ENCODE results near the gene TP63. TPM values are rescaled to one million over a fixed set of nuclear protein-coding genes. Genes with fewer than 3 reads are reported as not detected.

The TP63 gene
- total and polyA plus RNA-seq, 2 donors (not counting 3 experiments of a cell fraction or from before 2014, with no cell fraction given): not detected

- H3K79me2 ChIP-seq (ENCODE audit: control insufficient read depth, insufficient read depth, low read length): no peaks in the 10 kb centered on the region
- no peaks in the 10 kb centered on the region for H3K36me3 ChIP-seq (ENCODE audit: control insufficient read depth in 2 of 2, extremely low read depth in 1 of 2, insufficient read depth in 2 of 2, low read length in 2 of 2)
- H3K27me3 ChIP-seq (ENCODE audit: control insufficient read depth in 2 of 2, insufficient read depth in 2 of 2, low read length in 2 of 2): no peaks in the 10 kb centered on the region
- H3K4me1 ChIP-seq (ENCODE audit: control insufficient read depth, extremely low read depth, insufficient read depth, low read length): no peaks in the 10 kb centered on the region
- H3K4me3 ChIP-seq (replicated peaks in 1 of 3; ENCODE audit: insufficient read depth in 1 of 3, low read depth in 1 of 3, low read length in 3 of 3): no peak overlapping the region
- no peak overlapping the region for H3K4me2 ChIP-seq (ENCODE audit: insufficient read depth, low read length)
- dilution Hi-C loops (cut with MboI; ENCODE audit: extremely low pct_ligation_motif_present, low sequenced_read_pairs): no loop called here
- no peak overlapping the region for H2AFZ ChIP-seq (ENCODE audit: low read depth, low read length)
- no peak for TF ChIP-seq GATA2 (IDR thresholded peaks at IDR 0.05; ENCODE audit: insufficient read depth, insufficient read length, low read depth, low read length)
- TF ChIP-seq POLR2A (IDR thresholded peaks at IDR 0.05; ENCODE audit: low read depth, low read length): no peak
- TF ChIP-seq FOS (IDR thresholded peaks at IDR 0.05; ENCODE audit: borderline replicate concordance, insufficient read depth, low read length): no peak
- no peak for TF ChIP-seq JUN (IDR thresholded peaks at IDR 0.05; ENCODE audit: borderline replicate concordance, insufficient read depth, insufficient read length, low read depth)
- TF ChIP-seq, protein P1, sequence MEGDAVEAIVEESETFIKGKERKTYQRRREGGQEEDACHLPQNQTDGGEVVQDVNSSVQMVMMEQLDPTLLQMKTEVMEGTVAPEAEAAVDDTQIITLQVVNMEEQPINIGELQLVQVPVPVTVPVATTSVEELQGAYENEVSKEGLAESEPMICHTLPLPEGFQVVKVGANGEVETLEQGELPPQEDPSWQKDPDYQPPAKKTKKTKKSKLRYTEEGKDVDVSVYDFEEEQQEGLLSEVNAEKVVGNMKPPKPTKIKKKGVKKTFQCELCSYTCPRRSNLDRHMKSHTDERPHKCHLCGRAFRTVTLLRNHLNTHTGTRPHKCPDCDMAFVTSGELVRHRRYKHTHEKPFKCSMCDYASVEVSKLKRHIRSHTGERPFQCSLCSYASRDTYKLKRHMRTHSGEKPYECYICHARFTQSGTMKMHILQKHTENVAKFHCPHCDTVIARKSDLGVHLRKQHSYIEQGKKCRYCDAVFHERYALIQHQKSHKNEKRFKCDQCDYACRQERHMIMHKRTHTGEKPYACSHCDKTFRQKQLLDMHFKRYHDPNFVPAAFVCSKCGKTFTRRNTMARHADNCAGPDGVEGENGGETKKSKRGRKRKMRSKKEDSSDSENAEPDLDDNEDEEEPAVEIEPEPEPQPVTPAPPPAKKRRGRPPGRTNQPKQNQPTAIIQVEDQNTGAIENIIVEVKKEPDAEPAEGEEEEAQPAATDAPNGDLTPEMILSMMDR (IDR thresholded peaks at IDR 0.05; ENCODE audit: extremely low read depth in 1 of 2, insufficient read depth in 1 of 2, low read depth in 1 of 2, low read length in 2 of 2): no peak
- no peak for TF ChIP-seq MAX (IDR thresholded peaks at IDR 0.05; ENCODE audit: insufficient read depth, insufficient read length)
- TF ChIP-seq POLR2AphosphoS5 (IDR thresholded peaks at IDR 0.05; ENCODE audit: insufficient read depth, low read depth, low read length): no peak
- TF ChIP-seq MYC (IDR thresholded peaks at IDR 0.05; ENCODE audit: low read depth, low read length): no peak
- no peak for TF ChIP-seq EZH2 (IDR thresholded peaks at IDR 0.05; ENCODE audit: borderline replicate concordance, low read depth, low read length, severe bottlenecking)
- no TSS peak for BruUV-seq (replicated peaks)
- ChIA-PET POLR2A (no interaction called here), CTCF (no interaction called here)
- FAIRE-seq: no peak
- H4K20me1 ChIP-seq (replicated peaks; ENCODE audit: control insufficient read depth, extremely low read depth, insufficient read depth, low read length): no peaks in the 10 kb centered on the region
- H3K9me1 ChIP-seq (replicated peaks; ENCODE audit: control insufficient read depth, extremely low read depth, insufficient read depth, low read length): no peaks in the 10 kb centered on the region
- intact Hi-C loops (cut with micrococcal nuclease): no loop called here
- H3K9ac ChIP-seq (replicated peaks; ENCODE audit: extremely low read depth, insufficient read depth, low read length): no peak overlapping the region
- no peaks in the 10 kb centered on the region for H3K9me3 ChIP-seq (replicated peaks; ENCODE audit: control insufficient read depth, insufficient read depth, low read length)
- DNase-seq (ENCODE audit: low read depth, low spot score): no peak
- H3K27ac ChIP-seq (ENCODE audit: insufficient read depth, low read depth, low read length): no peak overlapping the region
Measured at GRCh38 chr3:189735913-189736312, 104.7 kb downstream of the TP63 start.

All from endothelial cell of umbilical vein (primary cell).